NCI-H1105 treated with DMSO at 0.1 percent for 48 hours (cell line): ENCODE measurements around the gene C2CD2L.
"Not testable (repeated sequence)": the region's sequence is repeated elsewhere in the genome, so short reads cannot be mapped to it uniquely, and the experiment has no call there.

Experiments used
- DNase-seq: peaks from one replicate; lab custom pipeline; 2025; lab: John Stamatoyannopoulos, UW

Gene C2CD2L

DNA sequence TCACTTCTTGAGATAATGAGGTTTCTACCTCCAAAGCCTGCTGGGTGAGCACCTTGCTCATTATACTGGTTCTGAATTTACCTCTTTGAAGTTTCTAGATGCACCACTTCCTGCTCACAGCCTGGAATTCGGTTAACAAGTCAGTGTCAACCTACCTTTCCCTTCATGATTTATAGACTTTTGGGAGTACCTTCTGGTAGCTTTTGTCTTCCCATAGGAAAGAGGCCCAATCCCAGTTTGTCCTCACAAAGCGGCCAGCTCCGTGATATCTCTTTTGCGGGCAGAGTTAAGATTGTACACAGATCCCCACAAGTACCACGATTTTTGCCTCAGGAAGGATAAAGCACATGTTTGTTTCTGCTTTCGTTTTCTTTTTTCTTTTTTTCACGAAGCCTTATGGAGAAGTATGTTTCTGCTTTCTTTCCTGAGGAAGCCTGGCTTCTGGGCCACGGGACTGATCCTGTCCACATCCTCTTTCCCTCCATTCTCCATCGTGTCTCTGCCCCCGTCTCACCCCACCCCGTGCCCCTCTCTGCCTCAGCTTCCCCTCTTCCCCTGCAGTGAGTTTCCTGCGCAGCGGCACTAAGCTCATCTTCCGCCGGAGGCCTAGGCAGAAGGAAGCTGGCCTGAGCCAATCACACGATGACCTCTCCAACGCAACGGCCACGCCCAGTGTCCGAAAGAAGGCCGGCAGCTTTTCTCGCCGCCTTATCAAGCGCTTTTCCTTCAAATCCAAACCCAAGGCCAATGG, 8.5 kb downstream of the C2CD2L start:
- DNase-seq: no peak

- DNase-seq: no peak
Observed at GRCh38 chr11:119116235-119116594, 9.1 kb downstream of the C2CD2L start.

DNA sequence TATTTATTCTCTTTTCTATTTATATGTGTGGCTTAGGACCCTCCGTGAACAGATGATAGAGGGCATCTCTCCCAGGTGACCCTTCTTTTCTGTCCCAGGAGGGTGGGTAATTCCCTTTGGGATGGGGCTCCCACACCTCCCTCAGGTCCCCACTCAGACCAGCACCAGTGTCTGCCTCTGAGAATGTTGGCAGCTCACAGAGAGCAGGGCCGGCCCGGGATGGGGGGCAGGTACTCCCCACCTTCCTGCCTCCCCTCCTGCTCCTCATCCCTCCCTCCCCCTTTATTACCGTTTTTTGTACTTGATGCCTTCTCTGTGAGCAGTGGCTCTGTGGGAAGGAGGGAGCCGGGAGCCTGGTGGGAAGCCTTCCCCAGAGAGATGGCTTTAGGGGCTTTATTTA, 9.5 kb downstream of the C2CD2L start:
- DNase-seq: no peak

DNA sequence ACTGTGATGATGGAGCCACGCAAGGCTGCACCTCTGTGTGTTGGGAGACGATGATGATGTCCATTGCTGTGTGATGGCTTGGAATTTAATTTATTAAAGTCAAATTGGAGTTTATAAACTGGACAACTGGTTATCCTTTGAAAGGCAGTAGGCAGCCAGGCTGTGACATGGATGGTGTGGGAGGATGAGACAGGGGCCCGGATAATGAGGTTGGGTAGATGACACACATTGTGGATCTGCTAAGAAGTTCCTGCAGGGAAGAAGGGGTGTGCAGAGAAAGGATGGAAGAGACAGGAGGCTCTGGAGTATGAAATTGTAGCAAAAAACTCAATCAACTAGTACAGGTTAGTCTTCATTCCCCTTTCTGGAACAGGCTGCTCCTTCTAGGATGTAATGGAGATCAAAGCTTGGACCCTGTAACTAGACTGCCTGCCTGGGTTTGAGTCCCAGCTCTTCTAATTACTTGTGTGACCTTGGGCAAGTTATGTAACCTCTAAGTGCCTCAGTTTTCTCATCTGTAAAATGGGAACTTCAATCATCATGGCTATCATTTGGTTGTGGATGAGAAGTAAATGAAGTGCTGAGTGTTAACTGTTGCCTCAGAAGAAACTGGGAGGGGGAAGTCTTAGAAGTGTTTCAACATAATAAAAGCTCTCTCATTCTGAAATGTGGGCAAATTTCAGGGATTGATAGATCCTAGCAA, 10.0 kb downstream of the C2CD2L start:
- no peak for DNase-seq

DNA sequence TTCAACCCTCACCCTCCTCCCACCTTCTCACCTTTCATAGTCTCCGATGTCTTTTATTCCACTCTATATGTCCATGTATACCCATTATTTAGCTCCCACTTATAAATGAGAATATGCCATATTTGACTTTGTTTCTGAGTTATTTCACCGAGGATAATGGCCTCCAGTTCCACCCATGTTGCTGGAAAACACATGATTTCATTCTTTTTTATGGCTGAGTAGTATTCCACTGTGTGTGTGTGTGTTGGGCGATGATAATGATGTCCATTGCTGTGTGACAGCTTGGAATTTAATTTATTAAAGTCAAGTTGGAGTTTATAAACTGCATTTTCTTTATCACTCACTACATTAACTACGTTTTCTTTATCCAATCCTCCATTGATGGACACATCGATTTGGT, 11.1 kb downstream of the C2CD2L start:
- DNase-seq: no peak

DNA sequence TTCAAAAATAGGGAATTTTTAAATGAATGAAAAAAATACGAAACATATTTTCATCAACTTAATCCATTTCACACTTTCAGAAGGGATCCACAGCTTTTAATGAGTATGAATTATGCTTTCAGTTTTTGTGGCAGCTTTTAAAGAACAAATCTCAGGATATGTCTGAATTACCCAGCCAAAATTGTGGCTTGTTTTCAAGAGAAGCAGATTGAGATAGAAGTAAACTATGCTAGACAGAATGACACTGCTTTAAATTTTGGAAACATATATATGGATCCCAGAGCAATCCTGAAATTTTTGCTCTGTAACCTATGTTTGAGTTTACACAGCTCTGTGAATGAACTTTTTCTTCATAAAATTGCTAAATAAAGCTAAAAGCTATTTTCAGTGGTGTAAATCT, 11.8 kb downstream of the C2CD2L start:
- no peak for DNase-seq

GRCh38 chr11:119120639-119121007, 13.5 kb downstream of the C2CD2L start:
- peak; percentile 73 for DNase-seq

DNA sequence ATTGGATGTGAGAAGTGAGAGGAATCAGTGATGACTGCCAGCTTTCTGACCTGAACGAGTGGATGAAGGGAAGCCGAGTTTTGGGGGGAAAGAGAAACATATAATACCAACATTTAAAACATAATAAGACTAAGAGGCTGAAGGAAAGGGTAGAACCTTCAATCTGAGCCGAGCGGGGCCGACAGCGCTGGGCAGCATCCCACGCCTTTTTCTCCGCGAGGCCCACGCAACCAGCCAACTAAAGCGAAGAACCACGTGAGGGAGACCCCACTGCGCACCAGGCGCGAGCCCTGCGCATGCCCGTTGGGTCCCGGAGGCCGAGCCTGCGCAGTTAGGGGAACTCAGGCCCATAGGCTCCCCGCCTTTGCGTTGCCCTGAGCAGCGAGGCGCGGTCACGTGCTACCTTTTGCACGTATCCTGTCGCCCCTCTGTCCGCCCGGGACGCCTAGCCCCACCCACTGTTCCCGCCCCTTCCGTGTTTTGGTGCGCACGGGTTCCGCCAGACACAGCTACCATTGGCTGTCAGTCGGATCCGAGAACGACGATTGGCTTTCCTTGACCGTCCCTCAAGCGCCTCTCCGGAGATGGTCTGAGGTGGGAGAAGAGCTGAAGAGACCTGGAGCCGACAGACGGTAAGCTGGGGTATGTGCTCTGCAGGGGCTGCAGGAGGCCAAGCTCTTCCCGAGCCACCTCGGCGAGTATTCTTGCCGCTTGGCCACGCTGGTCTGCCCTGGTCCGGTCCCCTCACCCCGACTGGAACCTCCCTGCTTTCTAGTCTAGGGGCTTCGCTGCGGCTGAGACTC, 14.1 kb downstream of the C2CD2L start, which contains the start of gene HINFP:
Gene HINFP (plus strand): TSS at position 573 of the 803 bp plus-strand sequence. CDS start 5,365 bp downstream, outside the sequence.
- peak; percentile 100 for DNase-seq

GRCh38 chr11:119121811-119122124, 14.6 kb downstream of the C2CD2L start:
- no peak for DNase-seq

DNA sequence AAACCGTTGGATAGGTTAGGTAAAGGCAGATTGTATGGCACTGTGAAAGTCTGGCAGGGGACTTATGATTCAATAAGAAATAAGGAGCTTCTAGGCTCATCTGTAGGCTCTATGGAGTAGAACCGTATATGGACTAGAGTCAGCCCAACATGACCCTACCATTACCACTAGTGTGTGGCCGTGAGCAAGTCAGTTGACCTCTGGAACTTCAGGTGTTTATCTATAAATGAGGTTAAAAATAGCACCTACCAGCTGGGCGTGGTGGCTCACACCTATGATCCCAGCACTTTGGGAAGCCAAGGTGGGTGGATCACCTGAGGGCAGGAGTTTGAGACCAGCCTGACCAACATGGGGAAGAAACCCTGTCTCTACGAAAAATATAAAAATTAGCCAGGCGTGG, 18.7 kb downstream of the C2CD2L start:
- DNase-seq: no peak

DNA sequence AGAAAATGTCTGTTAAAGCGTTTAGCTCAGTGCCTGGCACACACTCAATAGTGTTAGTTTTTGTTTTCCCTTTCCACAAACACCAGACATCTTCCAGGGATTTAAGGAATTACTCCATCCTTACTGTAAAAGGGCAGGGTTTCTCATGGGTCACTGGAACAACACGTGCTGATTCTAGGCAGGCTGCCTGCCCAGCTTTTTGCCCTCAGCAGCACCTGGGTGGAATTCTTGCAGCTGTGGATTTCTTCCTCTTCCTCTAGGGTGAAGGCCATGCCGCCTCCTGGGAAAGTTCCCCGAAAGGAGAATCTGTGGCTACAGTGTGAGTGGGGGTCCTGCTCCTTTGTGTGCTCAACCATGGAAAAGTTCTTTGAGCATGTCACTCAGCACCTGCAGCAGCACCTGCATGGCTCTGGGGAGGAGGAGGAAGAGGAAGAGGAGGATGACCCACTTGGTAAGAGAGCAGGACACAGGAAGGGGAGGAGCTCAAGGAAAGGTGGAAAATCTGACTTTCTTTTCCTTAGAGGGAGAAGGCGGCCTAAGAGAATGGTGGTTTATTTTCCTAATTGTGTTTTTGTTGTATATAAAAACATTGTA, 19.6 kb downstream of the C2CD2L start:
- DNase-seq: no peak

GRCh38 chr11:119130662-119131061, 23.5 kb downstream of the C2CD2L start:
- DNase-seq: no peak

DNA sequence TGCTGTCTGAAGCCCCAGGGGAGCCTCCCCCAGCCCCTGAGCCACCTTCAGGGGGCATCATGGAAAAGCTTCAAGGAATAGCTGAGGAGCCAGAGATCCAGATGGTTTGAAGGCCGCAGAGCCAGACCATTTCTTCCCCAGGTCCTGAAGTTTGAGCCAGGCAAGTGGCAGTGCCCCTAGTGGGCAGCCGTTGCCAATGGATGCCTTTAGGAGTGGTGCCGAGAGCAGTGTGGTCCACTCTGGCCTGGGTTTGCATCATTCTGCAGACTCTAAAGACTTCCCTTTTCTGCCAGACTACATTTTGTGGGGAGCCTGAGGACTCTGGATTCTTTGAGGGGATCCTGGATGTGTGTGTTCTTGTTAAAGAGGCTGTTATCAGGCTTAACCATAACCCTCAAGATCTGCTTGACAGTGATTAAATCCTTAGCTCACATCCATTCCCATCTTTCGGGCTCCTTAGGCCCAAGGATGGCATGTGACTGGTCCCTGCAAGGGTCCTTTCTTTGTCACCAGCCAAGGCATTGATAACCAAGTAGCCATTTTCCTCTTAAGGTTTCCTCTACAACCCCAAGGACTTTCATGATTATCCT, 27.3 kb downstream of the C2CD2L start:
- DNase-seq: no peak

GRCh38 chr11:119139276-119139675, 32.1 kb downstream of the C2CD2L start:
- not testable (repeated sequence) for DNase-seq

DNA sequence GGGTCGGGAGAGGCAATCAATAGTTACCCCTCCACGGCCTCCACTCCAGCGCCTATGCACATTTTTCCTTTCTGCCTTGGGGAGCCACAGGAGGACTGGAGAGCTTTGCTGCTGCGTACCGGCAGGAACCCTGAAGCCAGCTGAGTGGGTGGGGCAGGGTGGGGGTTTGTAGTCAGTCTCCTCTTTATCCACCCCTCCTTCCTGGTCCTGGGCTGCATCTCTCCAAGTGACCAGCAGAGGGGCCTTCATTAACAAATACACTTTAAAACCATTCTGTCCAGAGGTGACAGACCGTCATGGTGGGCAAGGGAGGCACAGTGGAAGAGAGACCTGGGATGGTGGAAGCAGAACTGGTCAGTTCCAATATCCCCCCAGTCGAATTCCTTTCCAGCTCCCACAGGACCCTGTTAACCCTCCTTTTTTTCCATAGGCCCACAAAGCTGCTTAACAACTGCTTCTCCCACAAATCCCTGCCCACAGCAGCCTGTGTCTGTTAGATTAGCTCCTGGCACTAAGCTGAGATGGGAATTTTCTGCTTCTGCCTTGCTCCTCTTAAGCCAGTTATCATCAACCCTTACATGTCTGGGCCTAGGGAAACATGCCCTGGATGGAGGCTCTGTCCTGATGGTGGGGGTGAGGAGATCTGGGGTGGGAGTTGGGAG, 37.8 kb downstream of the C2CD2L start:
- DNase-seq: peak; percentile 51

GRCh38 chr11:119145551-119145950, 38.4 kb downstream of the C2CD2L start:
- DNase-seq: no peak

DNA sequence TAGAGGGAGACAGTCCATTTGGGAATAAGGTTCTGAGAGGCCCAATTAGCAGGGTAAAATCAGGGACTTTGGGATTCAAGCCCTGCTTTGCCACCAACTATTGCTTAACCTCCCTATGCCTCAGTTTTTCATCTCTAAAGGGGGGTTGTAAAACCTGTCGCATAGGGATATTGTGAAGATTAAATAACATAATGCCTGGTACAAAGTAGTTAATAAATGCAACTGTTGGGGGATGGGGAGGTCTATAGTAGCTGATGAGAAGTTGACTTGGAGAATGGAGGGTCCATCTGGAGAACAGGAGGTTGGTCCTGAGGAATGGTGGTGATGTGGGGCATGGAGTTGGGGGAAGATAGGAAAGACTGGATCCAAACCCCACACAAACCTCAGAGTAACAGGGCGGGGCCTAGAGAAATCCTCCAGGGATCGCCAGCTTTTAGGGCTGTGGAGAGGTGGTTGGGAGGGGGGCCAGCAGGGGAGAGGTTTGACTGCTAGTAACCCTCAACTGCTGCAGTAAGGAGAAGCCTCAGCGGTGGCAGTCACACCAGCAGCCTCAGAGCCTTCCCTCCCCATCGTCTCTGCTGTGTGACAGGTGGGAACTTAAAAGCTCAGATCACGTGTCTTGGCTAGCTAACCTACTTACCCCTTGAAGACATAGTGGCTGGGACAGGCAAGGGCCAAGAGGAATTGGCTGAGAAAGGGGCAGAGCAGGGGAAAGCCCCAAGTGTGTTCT, 40.6 kb downstream of the C2CD2L start:
- peak; percentile 60 for DNase-seq

DNA sequence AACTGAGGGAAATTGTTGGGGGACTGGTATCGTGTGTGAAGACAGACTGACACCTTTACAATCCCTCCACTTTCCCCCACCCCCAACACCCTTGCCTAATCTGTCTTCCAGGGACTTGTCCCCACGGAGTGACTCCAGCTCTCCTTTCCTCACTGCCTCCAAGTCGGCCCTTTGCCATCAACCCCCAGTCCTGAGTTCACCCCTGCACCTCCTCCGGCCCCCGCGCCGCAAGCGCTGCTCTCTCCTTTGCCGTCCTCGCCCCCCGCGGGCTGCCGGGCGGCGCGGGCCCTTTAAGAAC, 41.5 kb downstream of the C2CD2L start:
- DNase-seq: no peak

DNA sequence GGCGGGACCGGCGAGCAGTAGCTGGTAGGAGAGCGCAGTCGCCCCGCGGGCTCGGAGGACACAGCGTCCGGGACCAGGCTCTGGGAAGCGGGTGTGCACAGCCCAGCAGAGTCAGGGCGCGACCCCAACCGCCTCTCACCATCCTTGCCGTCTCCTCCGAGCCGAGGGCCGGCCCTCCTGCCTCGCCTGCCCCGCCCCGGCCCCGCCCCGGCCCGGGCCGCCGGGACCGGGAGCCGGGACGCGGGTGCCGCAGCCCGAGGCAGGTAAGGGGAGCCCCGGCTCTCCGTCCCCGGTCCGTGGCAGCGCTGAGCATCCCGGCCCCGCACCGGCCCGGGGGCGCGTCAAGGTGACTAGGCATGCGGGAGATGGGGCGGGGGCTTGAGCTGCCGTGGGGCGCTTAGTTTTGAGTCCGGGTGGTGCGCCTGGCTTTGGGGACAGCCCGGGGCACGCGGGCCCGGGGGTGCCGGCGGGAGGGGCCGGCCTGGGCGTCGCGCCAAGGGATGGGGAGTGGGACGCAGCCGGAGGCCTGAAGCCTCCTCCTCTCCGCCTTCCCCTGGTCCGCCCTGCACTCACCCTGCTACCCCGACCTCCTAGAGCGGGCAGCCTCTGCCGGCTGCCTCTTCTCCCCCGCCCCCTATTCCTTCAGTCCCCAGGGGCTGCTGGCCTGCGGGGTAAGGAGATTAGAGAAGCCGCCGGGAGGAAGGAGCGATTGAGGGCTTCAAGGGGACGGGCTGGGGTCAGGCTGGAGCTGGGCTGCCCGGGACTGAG, 42.1 kb downstream of the C2CD2L start, which contains the start of gene ABCG4:
Gene ABCG4 (plus strand): TSS at position 35 of the 768 bp plus-strand sequence. CDS start 914 bp downstream, outside the sequence.
- DNase-seq: peak; percentile 29

- no peak for DNase-seq
Observed at GRCh38 chr11:119149786-119150275, 42.7 kb downstream of the C2CD2L start.
